Measurements from ENCODE around the gene GALNT4. TPM values are rescaled to one million over a fixed set of nuclear protein-coding genes. Genes with fewer than 3 reads are reported as not detected.

Gene GALNT4
- total RNA-seq, 1 experiment from 2014 or later, result 2.8 TPM

GRCh38 chr12:89539426-89540223, 15.0 kb upstream of the GALNT4 start:
- ChIA-PET CTCF (no interaction called here), RAD21 (ENCODE audit: low non-redundant PET in 1 of 2, low total read pairs in 2 of 2, uncharacterized antibody in 2 of 2, unreplicated experiment in 2 of 2) (no interaction called here), POLR2A (no interaction called here)
- TF ChIP-seq JUND (IDR thresholded peaks at IDR 0.05) (no peak), FOSL1 (IDR thresholded peaks at IDR 0.05; ENCODE audit: low read depth) (no peak), EZH2phosphoT487 (IDR thresholded peaks at IDR 0.05; ENCODE audit: borderline replicate concordance) (no peak), YY1 (IDR thresholded peaks at IDR 0.05; ENCODE audit: extremely low read depth, insufficient replicate concordance, low read depth, low read length) (no peak), SIN3A (IDR thresholded peaks at IDR 0.05; ENCODE audit: low read depth) (no peak), CEBPB (IDR thresholded peaks at IDR 0.05; ENCODE audit: low read depth) (no peak), POLR2AphosphoS5 (IDR thresholded peaks at IDR 0.05; ENCODE audit: low read depth, low read length) (no peak), RAD21 (IDR thresholded peaks at IDR 0.05; ENCODE audit: low read depth) (no peak), EGR1 (IDR thresholded peaks at IDR 0.05; ENCODE audit: low read depth) (no peak), CBX3 (IDR thresholded peaks at IDR 0.05; ENCODE audit: low read depth) (no peak), SRF (IDR thresholded peaks at IDR 0.05; ENCODE audit: low read depth) (no peak), ZFX (IDR thresholded peaks at IDR 0.05) (no peak), CTCF (IDR thresholded peaks at IDR 0.05 in 2 of 3, conservative IDR thresholded peaks at IDR 0.05 in 1 of 3; ENCODE audit: borderline replicate concordance in 1 of 3, insufficient read depth in 1 of 3, low read depth in 2 of 3, low read length in 2 of 3) (no peak), ELF1 (IDR thresholded peaks at IDR 0.05; ENCODE audit: borderline replicate concordance, low read depth) (no peak)
- TF ChIP-seq, protein P1, sequence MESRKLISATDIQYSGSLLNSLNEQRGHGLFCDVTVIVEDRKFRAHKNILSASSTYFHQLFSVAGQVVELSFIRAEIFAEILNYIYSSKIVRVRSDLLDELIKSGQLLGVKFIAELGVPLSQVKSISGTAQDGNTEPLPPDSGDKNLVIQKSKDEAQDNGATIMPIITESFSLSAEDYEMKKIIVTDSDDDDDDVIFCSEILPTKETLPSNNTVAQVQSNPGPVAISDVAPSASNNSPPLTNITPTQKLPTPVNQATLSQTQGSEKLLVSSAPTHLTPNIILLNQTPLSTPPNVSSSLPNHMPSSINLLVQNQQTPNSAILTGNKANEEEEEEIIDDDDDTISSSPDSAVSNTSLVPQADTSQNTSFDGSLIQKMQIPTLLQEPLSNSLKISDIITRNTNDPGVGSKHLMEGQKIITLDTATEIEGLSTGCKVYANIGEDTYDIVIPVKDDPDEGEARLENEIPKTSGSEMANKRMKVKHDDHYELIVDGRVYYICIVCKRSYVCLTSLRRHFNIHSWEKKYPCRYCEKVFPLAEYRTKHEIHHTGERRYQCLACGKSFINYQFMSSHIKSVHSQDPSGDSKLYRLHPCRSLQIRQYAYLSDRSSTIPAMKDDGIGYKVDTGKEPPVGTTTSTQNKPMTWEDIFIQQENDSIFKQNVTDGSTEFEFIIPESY (IDR thresholded peaks at IDR 0.05; ENCODE audit: extremely low read depth, insufficient replicate concordance, low read length), result no peak
- TF ChIP-seq, protein P2, sequence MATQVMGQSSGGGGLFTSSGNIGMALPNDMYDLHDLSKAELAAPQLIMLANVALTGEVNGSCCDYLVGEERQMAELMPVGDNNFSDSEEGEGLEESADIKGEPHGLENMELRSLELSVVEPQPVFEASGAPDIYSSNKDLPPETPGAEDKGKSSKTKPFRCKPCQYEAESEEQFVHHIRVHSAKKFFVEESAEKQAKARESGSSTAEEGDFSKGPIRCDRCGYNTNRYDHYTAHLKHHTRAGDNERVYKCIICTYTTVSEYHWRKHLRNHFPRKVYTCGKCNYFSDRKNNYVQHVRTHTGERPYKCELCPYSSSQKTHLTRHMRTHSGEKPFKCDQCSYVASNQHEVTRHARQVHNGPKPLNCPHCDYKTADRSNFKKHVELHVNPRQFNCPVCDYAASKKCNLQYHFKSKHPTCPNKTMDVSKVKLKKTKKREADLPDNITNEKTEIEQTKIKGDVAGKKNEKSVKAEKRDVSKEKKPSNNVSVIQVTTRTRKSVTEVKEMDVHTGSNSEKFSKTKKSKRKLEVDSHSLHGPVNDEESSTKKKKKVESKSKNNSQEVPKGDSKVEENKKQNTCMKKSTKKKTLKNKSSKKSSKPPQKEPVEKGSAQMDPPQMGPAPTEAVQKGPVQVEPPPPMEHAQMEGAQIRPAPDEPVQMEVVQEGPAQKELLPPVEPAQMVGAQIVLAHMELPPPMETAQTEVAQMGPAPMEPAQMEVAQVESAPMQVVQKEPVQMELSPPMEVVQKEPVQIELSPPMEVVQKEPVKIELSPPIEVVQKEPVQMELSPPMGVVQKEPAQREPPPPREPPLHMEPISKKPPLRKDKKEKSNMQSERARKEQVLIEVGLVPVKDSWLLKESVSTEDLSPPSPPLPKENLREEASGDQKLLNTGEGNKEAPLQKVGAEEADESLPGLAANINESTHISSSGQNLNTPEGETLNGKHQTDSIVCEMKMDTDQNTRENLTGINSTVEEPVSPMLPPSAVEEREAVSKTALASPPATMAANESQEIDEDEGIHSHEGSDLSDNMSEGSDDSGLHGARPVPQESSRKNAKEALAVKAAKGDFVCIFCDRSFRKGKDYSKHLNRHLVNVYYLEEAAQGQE (IDR thresholded peaks at IDR 0.05; ENCODE audit: low read depth), result no peak
- Histone ChIP-seq H3K36me3 (ENCODE audit: control insufficient read depth in 1 of 2, insufficient read depth in 2 of 2, low read length in 2 of 2) (no peaks in the 10 kb centered on the region), H3K79me2 (ENCODE audit: insufficient read depth, low read length) (no peaks in the 10 kb centered on the region), H3K27ac (ENCODE audit: low read depth, low read length) (no peak overlapping the region), H3K27me3 (ENCODE audit: insufficient read depth, low read length) (no peaks in the 10 kb centered on the region), H3K9ac (ENCODE audit: low read length) (no peak overlapping the region), H4K20me1 (ENCODE audit: insufficient read depth) (no peaks in the 10 kb centered on the region), H2AFZ (ENCODE audit: low read depth, low read length, poor library complexity, severe bottlenecking) (no peak overlapping the region), H3K9me2 (ENCODE audit: insufficient read depth) (no peaks in the 10 kb centered on the region), H3K4me3 (replicated peaks in 1 of 2; ENCODE audit: low read depth in 1 of 2, low read length in 2 of 2) (no peak overlapping the region), H3K4me1 (ENCODE audit: control insufficient read depth in 1 of 2, insufficient read depth in 2 of 2, low read length in 2 of 2) (peaks cover 0 to 4% of the 10 kb centered on the region in 2 experiments; a peak in 1 of 4 replicates), H3K4me2 (ENCODE audit: low read length) (no peak overlapping the region), H3K9me3 (ENCODE audit: control insufficient read depth in 1 of 2, insufficient read depth in 1 of 2, low read depth in 1 of 2, low read length in 2 of 2) (no peaks in the 10 kb centered on the region)
- no peak for DNase-seq (ENCODE audit: low read depth, low spot score)
- intact Hi-C loops (cut with micrococcal nuclease), result loop anchor here (5.0 to 10.0 kb wide), 3 partner anchors 423 to 715 kb away; no protein-coding TSS in a partner anchor
- BruUV-seq (replicated peaks), result no TSS peak
- ATAC-seq, result no peak
